RWPE1 (cell line): ENCODE results near the gene CD40.

Experiments used
- CTCF ChIA-PET: fragments of 350-600 bp; sonication (Branson Sonifier 250); formaldehyde crosslinking; extraction: SDS; loops from one replicate; lab custom pipeline; 2021; lab: Yijun Ruan, JAX
- POLR2A ChIA-PET: fragments of 400-600 bp; formaldehyde crosslinking; extraction: SDS; loops from one replicate; lab custom pipeline; 2020; ENCODE audit warnings: antibody characterized with exemption; ENCODE audit not compliant: low non-redundant PET; lab: Yijun Ruan, JAX
- DNase-seq: peaks from one replicate; pipeline ENCODE4 v3.0.0; 2012; ENCODE audit warnings: low spot score
- H3K27ac ChIP-seq: fragments of 450-650 bp; 2 replicates; pipeline ENCODE4 v1.5.1; 2017
- CTCF ChIP-seq: fragments of 450-650 bp; conservative IDR thresholded peaks from 2 replicates; pipeline ENCODE4 v1.5.1; 2017; ENCODE audit warnings: low read depth, mild to moderate bottlenecking

Gene CD40

GRCh38 chr20:46076806-46077205 lies 41.3 kb upstream of the CD40 start:
- ChIA-PET POLR2A (no interaction called here), CTCF (interaction anchor here (0.6 kb wide), 1 partner anchor 12 kb away, joined by 3 read pairs; no protein-coding TSS in a partner anchor)
- no peak for TF ChIP-seq CTCF
- no peak overlapping the region for H3K27ac ChIP-seq
- DNase-seq: no peak

- CTCF ChIA-PET: interaction anchor here (1.0 to 1.1 kb wide), 2 partner anchors 10 to 90 kb away, joined by 4 to 6 read pairs; no protein-coding TSS in a partner anchor
- no peak overlapping the region for H3K27ac ChIP-seq
- POLR2A ChIA-PET: no interaction called here
- no peak for TF ChIP-seq CTCF
- no peak for DNase-seq
Measured at GRCh38 chr20:46077642-46078305, 40.3 kb upstream of the CD40 start.

DNA sequence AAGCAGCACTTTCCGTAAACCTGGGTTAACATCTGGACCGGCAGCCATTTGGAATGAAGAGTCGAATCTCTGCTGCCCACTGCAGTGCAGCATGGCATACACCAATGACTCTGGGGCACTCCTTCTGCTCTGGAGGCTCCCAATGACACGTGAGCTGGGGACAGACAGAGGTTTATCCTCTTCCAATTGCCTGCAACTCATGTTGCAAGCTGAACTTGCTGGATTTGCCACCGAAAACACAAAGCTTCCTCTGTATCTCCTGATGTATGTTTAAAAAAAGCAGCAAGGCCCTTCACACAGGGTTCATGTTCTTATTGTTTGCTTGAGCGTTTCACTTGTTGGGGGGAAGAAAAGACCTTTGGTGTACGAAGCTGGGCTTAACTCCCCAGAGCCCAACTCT lies 39.2 kb upstream of the CD40 start:
- H3K27ac ChIP-seq: no peak overlapping the region
- ChIA-PET CTCF (interaction anchor here (0.5 to 1.3 kb wide), 5 partner anchors 56 to 264 kb away, joined by 3 to 6 read pairs (median 3); no protein-coding TSS in a partner anchor), POLR2A (no interaction called here)
- DNase-seq: no peak
- no peak for TF ChIP-seq CTCF

DNA sequence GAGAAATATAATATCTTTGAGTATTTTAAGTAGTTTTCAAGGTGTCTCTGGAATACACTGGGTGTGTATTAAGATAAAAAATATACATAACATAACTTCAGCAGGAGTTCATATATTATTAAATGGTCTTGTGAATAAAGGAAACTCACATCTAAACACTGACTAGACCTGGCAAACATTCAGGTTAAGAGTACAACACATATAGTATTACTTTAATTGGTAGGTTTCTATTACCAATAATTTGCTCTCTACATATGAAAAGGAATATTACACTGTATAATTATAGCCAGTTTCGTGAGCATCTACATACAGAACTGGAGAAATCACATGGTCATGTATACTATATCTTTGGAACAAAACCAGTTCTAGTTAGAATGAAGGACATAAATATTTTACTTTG lies 37.0 kb upstream of the CD40 start:
- TF ChIP-seq CTCF: no peak
- POLR2A ChIA-PET: no interaction called here
- no peak for DNase-seq
- CTCF ChIA-PET: interaction anchor here (0.6 kb wide), 1 partner anchor 23 kb away, joined by 3 read pairs; no protein-coding TSS in a partner anchor
- no peak overlapping the region for H3K27ac ChIP-seq

DNA sequence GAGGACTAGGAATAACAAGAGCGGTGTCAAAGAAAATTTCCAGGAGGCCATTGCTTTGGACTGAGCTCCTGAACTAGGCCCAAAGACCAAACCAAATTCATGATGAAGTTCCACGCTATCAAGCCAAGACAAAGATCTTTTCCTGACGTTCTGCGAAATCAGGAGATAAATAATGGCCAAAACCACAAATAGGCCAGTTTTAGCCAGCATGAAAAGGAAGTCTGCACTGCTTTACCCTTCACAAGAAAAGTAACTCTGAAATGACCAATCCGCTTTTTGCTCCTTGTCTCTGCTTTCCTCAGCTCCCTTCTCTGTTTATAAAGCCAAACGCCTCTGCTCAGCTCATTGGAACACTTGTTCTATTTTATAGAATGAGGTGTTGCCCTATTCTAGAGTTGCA lies 35.0 kb upstream of the CD40 start:
- no peak overlapping the region for H3K27ac ChIP-seq
- no peak for TF ChIP-seq CTCF
- no peak for DNase-seq
- CTCF ChIA-PET: interaction anchor here (0.5 to 0.9 kb wide), 3 partner anchors 60 to 283 kb away, joined by 3 to 4 read pairs (median 3); no protein-coding TSS in a partner anchor
- POLR2A ChIA-PET: no interaction called here

DNA sequence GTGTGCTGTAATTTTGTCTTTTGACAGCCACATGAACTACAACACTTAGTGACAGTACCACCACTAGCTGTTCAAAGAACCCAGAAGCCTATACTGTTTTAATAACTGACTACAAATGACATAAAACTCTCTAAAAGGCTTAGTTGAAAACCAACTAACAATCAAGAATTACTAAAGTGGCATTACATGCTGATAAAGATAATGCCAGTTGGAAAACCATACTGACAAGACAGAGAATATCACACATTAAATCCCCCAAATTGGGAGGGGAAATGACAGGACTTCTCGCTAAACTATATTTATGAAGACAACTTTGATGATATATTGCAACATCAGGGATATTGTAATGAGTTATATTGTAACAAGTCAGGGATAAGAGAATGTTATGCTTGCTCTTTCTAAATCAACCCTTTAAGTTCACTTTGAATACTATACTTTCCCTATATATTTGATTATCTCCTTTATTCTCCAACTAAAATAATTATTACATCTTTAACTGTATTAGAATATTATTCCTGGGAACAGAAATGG lies 34.5 kb upstream of the CD40 start:
- no peak overlapping the region for H3K27ac ChIP-seq
- no peak for TF ChIP-seq CTCF
- no peak for DNase-seq
- ChIA-PET POLR2A (no interaction called here), CTCF (interaction anchor here (0.5 to 0.9 kb wide), 3 partner anchors 61 to 284 kb away, joined by 3 to 4 read pairs (median 3); no protein-coding TSS in a partner anchor)
